Measurements from ENCODE around the gene PTPMT1.

PTPMT1 gene

DNA sequence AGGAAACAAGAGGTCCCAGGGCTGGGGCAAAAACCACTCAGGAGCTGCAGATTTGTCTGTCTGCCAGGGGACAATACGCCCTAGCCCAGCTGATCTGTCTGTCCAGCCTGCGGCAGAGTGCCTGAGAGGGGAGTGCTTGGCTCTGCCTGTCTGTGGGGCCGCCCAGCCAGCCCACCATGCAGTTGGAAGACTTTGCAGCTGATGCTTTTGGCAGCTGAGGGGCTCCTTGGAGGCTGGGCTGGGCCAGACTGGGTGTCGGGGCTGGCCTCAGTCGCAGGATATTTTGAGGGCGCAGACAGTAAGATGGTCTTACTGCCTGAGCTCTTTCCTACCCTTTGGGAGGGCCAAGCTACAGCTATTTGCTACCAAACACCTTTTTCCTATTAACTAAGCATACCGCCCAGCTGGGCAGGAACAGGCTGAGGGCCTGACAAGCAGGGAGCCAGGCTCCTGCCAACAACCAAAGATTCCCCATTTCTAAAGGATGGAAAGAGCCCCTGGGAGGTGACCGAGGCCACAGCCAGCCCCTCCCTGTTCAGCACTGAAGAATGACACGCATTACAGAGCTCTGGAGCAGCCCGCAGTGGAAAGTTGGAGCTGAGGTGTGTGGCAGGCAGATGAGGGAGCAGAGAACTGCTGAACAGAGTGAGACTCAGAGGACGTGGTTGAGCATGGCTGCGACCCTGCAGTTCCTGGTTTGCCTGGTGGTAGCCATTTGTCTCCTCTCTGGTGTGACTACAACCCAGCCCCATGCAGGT, 20.9 kb downstream of the PTPMT1 start, which contains the start of gene FAM180B:
Gene FAM180B, plus strand, starts transcription at position 581 of the 758 bp plus-strand sequence. Its CDS starts 91 bp downstream, at position 672.
- DNase-seq = no peak

DNA sequence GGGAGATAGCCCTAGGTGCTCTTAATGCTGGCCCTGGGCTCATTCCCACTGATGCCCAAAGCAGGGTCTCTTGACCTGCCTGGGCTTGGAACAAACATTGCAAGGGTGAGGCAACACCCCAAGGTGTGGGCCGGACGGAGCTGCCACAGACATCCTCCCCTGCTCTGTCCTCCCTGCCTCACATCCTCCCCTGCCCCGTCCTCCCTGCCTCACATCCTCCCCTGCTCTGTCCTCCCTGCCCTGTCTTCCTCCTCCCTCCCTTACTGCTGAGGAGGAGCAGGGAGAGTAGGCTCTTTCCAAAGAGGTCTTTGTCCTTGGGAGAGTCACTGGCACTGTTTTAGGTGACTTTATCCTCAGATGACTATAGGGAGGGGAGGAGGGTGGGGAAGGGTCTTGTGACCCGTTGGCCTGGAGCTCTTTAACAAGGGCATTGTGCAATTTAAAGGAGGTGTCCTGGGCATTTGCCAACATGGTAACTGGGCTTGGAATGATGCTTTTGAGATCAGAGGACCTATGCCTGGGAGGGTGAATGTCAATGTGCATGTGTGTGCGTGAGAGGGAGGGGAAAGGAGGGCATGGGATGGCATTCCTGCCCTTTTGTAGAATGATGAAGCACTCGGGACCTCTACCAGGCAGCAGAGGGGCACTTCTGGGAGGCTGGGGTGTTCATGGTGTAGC, 21.8 kb downstream of the PTPMT1 start:
- no peak for DNase-seq

DNA sequence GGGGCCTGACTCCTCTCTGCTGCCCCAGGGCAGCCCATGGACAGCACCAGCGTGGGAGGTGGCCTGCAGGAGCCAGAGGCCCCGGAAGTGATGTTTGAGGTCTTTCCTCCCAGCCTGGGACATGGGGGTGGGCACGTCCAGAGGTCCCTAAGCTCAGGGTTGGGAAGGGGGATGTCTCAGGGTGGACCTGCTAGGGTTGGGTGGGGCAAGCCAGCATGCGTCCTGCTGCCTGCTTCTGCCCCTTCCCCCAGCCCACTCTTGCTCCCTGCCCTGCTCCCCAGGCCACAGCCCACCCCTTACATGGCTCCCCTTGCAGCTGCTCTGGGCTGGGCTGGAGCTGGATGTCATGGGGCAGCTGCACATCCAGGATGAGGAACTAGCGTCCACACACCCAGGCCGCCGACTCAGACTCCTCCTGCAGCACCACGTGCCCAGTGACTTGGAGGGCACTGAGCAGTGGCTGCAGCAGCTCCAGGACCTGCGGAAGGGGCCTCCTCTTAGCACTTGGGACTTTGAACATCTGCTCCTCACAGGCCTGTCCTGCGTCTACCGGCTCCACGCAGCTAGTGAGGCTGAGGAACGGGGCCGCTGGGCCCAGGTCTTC, 22.4 kb downstream of the PTPMT1 start:
- peak; percentile 41 for DNase-seq

DNA sequence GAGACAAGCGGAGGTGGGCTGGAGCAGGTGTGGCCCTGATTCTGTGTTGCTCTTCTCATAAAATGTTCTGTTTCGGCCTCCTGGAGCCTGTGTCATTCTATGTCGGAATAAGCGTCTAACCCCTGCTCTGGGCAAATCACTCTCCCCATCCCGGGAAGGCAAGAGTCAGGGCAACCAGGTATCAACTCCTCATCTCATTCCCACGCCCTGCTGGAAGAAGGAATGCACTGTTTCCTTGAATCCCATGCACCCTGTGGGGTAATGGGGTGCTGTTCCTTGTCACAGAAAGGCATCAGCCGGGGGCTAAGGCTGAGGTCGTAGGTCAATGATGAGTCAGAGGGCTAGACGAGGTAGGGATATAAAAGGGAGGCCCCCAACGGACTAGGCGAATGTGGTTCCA, 23.7 kb downstream of the PTPMT1 start:
- no peak for DNase-seq

DNA sequence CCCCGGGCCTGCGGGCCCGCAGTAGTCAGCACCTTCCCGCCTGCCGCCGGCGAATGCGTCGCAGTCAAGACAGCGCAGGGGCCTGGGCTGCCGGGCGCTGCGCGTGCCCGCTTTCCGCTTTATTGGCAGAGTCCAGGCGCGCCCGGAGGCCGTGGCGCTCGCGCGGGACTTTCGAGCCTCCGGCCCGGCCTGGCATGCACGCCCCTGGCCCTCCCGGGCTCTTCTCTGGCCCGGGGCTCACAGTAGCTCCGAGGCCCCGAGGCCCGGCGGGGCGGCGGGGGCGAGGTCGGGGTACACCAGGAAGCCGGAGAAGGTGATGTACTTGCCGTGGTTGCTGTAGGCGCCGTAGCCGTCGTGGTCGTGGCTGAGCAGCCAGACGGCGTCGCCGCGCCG, 24.2 kb downstream of the PTPMT1 start:
- DNase-seq = no peak

DNA sequence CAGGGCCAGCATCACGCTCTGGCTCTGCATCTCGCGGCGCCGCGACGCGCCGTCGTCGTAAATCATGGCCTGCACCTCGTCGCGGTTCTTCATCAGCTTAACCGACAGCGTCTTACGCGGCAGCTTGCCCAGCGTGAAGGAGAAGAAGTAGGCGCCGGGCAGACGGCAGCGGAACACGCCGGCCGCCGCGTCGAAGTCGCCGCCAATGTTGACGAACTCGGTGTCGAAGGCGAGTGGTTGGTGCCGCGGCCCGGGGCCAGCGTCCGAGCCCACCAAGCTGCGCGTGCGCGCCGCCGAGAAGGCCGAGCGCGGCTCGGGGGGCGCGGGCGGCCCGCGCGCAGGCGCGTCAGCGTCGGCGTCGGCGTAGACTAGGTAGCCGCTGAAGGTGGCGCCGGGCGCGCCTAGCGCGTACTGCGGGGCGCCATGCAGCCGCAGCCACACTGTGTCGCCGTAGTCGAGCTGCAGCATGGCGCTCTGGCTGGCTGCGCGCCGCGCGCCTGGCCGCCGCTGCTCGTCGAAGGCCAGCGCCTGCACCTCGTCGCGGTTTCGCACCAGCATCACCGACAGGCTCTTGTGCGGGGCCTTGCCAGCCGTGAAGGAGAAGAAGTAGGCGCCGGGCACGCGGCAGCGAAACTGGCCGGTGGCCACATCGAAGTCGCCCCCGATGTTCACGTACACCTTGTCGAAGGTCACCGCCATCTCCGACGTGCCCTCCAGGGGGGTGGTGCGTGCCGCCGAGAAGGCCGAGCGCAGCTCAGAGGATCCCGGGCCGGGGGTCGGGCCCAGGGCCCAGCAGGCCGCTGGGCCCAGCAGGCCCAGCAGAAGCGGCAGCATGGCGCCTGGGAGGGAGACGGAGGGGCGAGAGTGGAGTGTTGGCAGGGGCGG, 24.8 kb downstream of the PTPMT1 start:
- DNase-seq = no peak

DNA sequence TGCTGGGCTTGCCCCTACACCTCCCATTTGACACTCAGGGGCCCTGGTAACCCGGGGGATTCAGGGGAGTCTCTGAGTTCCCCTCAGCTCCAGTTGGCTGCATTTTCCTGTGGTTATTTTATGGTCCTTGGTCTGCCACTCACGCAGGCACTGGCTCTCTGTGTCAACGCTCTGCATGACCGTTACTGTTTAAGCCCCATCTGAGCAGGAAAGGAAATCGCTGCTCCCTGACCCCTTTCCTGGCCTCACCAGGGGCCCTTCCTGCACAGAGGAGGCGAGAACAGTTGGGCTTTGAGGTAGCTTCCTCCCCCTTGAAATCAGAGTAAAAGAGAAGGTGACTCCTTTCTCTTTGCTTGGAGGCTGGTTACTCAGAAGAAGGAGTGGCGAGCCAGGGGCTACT, 26.4 kb downstream of the PTPMT1 start:
- DNase-seq = no peak

DNA sequence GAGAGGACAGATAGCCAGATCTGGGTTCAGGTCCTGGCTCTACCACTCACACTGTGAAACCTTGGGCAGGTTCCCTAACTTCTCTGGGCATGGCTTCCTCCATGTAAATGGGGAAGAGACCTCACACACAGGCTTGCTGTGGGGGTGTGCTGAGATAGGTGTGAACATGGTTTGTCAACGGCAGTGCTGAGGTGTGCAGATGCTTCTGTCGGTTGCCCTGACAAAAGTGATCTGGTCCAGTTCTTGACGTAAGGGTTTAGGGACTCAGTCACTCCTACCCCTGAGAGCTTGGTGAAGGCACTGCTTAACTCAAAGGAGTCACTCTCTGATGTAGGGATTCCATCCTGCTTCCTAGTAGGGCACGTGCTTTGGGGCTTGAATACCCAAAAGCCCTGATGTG, 26.9 kb downstream of the PTPMT1 start:
- no peak for DNase-seq

DNA sequence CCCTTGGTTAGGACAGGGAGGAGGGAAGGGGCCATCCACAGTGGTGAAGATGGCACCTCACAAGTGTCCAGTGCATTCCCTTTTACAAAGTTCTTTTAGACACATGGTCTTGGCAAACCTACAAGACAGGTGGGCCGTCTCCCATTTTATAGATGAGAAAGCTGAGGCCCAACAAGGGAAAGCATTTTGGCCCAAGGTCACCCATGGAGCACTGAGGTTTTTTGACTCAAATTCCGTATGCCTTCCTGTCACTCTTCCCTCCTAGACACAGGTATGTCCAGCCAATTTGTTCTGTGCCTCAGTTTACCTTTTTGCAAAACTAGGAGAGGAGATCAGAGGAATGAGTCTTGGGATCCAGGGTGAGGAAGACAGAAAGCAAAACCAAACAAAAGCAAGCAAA, 27.6 kb downstream of the PTPMT1 start:
- no peak for DNase-seq

DNA sequence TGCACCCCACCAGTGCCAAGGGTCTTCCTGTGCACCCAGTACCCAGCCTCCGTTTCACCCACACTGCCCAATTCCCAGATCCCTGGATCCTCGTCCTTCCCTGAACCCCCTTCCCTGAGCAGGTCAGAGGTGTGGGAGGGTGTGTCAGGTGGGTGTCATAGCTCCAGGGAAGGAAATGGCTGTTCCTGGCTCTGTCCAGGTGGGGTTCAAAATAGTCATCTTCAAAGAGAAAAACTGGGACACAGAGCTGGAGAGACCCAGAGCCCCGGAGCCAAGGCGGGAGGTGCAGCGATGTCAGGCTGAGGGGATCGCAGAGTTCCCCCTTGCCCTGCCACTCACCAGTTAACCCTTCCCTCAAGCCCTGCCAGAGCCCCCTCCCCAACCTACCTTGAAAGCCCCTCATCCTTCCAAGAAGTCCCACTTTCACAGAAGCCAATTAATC, 28.1 kb downstream of the PTPMT1 start:
- no peak for DNase-seq

DNA sequence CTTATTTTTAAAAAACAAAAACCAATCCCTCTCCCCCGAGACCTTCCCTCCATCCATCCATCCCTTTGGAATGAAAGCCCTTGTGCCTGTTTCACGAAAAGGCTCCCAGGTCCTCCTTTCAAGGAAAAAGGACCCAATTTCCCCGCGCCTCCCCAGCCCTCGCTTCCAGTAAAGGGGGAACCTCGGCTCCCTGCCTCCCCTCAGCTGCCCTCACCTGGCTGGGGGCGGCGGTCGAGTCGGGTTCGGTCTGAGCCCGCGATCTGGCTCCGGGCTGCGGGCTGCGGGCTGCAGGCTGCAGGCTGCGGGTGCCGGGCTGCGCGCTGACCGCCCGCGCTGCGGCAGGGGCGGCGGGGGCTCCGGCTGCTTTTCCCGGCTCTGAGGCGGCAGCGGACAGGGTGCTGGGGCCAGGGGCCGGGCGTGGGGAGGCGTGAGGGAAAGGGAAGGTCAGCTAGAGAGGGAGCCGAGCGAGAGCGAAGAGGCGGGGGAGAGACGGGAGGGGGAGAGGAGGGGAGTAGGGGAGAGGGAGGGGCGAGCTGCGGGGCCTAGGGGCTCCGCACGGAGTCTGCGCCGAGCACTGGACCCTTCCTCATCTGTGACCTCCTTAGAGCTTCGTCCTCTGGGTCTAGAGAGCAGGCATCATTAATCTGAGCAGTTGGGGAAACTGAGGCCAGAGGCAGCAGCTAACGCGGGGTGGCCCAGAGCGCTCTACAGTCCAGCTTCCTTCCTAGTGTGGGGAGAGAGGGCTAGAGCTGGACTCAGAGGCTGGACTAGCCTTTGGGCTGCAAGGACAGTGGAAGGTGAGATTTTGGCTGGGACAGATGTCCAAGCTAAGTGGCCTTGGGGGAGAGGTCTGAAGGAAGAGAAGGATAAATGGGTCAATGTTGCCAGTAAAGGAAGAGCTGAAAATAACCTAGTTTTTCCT, 28.8 kb downstream of the PTPMT1 start, which contains the start of gene C1QTNF4:
Gene C1QTNF4, minus strand, starts transcription at position 478 of the 922 bp plus-strand sequence. CDS start 3,601 bp downstream, outside the sequence.
- no peak for DNase-seq

DNA sequence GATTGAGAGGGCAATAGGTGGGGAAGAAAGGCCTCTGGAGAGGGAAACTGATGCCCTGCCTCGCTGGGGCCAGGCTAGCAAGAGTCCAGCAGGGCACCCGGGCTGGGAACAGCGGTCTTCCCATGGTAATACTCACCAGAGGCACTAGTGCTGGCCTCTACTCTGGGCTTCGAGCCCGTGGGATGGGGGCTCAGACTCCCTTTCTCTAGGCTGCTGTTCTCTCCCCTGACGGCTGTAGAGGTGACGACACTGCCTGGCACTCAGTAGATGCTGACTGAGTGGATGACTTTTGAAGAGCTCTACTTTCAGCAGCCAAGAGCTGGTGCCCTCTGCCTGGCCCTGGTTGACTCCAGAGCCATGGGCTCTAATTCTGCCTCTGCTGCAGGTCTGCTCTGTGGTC, 29.6 kb downstream of the PTPMT1 start:
- DNase-seq = no peak

DNA sequence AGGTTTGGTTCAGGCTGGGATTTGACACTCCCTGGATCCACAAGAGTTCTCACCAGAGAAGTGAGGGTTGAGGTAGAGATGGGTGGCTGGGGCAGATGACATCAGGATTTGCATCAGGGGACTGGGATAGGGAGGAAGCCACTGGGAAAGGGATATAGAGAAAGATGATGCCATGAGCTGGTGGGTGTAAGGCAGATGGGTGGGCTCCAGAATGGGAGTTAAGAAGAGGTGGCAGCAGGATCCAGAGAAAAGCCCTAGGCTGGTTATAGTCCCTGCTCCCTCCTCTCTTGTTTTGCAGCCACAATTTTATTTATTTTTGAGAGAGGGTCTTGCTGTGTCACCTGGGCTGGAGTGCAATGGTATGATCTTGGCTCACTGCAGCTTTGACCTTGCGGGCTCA, 30.6 kb downstream of the PTPMT1 start:
- DNase-seq = no peak

DNA sequence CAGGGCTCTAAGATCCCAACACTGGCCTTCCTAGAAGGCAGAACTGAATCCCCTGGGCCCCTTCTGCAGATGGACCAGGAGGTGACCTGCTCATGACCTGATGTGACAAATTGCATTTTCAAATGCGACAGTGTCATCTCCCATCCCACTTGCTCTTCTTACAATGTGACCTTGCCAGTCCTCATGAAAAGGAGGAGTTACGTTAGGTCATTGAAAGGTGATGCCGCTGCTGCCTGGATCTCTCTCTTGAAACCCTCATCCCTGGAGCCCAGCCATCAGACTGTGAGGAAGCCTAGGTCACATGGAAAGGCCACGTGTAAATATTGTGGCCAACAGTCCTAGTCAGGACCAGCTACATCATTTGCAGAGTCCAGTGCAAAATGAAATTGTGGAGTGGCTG, 34.5 kb downstream of the PTPMT1 start:
- no peak for DNase-seq

DNA sequence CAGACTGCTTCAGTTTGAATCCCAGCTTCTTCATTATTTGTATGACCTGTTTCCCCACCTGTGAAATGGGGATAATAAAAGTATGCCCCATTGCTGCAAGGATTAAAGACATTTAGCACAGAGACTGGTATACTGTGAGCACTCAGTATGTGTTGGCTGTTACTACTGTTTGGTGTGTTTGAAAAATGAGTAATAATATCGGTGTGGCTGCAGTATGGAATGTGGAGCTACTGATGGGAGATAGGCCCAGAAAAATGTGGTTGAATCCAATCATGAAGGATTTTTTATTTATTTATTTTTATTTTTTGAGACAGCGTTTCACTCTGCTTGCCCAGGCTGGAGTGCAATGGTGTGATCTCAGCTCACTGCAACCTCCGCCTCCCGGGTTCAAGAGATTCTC, 37.9 kb downstream of the PTPMT1 start:
- DNase-seq = no peak

DNA sequence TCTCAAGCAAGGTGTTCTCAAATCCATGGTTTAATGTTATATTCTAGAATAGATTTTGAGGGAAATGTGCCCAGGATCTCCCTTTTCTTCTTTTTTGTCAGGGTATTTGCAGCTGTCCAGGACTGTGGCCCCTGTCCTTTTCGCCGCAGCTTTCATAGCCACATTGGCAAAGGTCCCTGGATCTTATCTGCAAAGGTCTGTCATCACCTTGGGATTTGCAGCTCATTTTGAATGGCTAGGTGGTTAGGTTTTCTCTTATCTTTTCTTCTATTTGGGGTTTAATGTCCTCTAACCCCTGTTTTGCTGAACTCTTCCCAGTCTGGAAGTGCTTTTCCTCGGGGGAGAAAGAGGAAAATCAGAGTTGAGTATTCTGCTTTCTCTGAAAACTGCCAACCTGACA, 40.5 kb downstream of the PTPMT1 start:
- no peak for DNase-seq

DNA sequence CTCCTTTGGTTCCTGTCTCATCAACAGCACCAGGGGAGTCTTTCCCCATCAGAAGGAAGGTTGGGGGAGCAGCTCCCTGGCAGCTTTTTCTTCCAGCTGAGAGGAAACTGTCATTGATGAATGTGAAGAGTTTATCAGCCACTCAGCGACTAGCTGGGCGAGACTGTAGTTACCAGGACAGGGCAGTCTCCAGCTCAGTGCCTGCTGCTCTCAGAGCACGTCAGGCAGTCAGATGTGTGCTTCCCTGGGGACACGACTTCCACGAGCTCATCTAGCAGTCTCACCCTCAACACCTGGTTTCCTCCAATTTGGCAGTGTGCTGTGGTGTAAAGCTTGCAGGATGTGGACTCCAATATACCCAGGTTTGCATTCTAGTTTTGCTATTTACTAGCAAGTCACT, 41.3 kb downstream of the PTPMT1 start:
- no peak for DNase-seq

DNA sequence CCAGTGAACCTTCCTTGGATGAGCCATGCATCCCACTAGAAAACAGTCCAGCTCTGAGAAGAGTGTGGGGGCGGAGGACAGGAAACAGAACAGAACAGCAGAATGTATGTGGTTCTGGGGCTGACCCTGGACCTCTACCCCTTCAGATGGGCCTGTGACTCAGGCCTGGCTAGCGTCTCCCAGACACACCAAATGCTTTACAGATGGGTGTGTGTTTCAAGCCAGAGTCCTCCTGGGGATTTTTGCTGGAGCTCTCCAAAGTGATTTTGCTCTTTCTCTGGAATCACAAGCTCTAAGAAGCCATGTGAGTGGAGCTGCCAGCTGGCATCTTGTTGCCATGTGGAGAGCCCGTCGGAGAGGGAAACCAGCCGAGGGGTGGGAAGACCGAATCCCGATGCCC, 42.0 kb downstream of the PTPMT1 start:
- no peak for DNase-seq

DNA sequence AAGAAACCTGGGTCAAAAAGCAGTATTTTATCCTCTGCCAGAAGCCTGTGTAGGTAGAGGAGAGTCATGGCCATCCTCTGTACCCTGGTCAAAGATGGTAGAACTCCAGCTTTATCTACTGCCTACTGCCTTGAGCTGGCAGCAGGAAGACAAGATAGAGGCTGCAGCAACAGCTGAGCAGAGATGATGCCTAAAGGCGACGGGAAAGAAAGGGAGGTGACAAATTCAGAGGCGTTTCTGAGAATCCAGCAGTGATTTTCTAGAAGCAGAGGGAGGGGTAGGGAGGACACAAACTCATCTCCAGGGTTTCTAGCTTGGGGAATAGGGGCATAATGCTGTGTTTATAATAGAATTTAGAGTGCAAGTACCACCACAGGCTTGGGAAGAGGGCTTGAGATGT, 44.3 kb downstream of the PTPMT1 start:
- no peak for DNase-seq

DNA sequence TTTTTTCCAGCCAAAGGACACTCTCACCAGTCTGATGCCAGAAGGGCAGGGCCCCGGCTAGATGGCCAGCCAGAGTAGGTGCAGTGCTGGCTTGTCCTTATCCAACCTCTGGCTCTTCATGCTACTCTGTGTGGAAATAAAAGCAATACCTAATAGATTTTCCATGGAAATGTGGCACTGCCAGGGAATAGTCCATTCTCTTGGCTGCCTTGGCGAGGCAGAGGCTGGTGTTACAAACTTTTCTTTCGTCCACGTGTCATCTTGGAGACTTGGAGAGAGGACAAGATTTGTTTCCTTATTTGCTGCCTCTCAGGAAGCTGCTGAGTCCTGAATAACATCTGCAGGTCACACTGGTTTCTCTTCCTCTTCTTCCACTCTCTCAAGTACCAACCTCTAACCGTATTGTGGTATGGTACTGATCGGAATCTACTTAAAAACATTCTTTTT, 46.0 kb downstream of the PTPMT1 start:
- DNase-seq = peak; percentile 65

DNA sequence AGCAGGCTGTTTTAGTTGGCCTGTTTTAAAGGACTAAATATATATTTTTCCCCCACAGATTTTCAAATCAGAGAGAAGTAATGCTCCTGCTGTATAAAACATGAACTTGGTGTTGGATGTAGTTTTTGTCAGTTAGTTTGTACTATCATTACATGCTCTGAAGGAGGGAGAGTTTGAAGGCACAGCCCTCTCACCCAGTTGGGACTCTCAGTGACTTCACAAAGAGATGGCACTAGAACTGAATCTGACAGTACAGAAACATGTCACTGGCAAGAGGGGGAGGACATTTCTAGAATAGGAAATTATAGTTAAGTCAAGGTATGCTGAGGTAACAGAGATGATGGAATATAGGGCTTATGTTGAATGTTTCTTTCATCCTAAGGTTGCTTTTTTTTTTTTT, 49.9 kb downstream of the PTPMT1 start:
- no peak for DNase-seq
